GM12878 (cell line): ENCODE measurements around the gene CAMK2N2. TPM values are rescaled to one million over a fixed set of nuclear protein-coding genes. Genes with fewer than 3 reads are reported as not detected.

Experiments used
- ATAC-seq: fragments of 200-7000 bp; cut with Tn5 transposase; 3 replicates; pipeline ENCODE4 v1.9.1; 2020; ENCODE audit warnings: mild to moderate bottlenecking, moderate library complexity
- BruUV-seq: library from RNA; stranded (reverse); fragments of 400-500 nt; replicated peaks from 2 replicates; lab custom pipeline; 2021; lab: Mats Ljungman, UMichigan
- CTCF ChIA-PET: fragments of 300-600 bp; sonication (Branson Sonifier 250); formaldehyde crosslinking; extraction: SDS; loops from one replicate; lab custom pipeline; 2021; ENCODE audit warnings: inconsistent platforms; lab: Yijun Ruan, JAX
- POLR2A ChIA-PET: fragments of 350-600 bp; formaldehyde crosslinking; extraction: SDS; loops from one replicate; lab custom pipeline; 2021; ENCODE audit warnings: inconsistent platforms; lab: Charles Lee
- RAD21 ChIA-PET: fragments of 300-600 bp; sonication (Branson Sonifier 250); formaldehyde crosslinking; loops from one replicate; lab custom pipeline; 2023; ENCODE audit warnings: antibody characterized with exemption; ENCODE audit not compliant: unreplicated experiment; lab: Charles Lee
- SMC1A ChIA-PET: fragments of 300-600 bp; sonication (Branson Sonifier 250); formaldehyde crosslinking; loops from one replicate; lab custom pipeline; 2023; ENCODE audit not compliant: unreplicated experiment, uncharacterized antibody; lab: Charles Lee
- DNase-seq: peaks from one replicate; pipeline ENCODE4 v3.0.0-alpha.2; 2011; ENCODE audit warnings: low read depth, low spot score
- FAIRE-seq: peaks from 3 replicates; lab custom pipeline; 2011; peaks lifted over from hg19 to GRCh38; lab: Jason Lieb, UNC
- H2AFZ ChIP-seq: 2 replicates; pipeline ENCODE4 v1.6.0; 2011; ENCODE audit warnings: low read depth, low read length, control low read depth; ENCODE audit not compliant: control insufficient read depth
- H3K27ac ChIP-seq: 2 replicates; pipeline ENCODE4 v1.5.1; 2011; ENCODE audit warnings: control low read depth; ENCODE audit not compliant: control insufficient read depth, insufficient read depth
- H3K27me3 ChIP-seq, 2 experiments: replicated peaks in 1 of 2; 2 replicates each; pipeline versions ENCODE4 v1.6.0 to v1.6.1; 2011; ENCODE audit warnings: low read length in 1 of 2; ENCODE audit not compliant: control insufficient read depth in 2 of 2, insufficient read depth in 2 of 2
- H3K36me3 ChIP-seq, 2 experiments: 2 replicates each; pipeline ENCODE4 v1.5.1; 2011; ENCODE audit warnings: low read length in 1 of 2; ENCODE audit not compliant: control insufficient read depth in 2 of 2, insufficient read depth in 2 of 2
- H3K4me1 ChIP-seq: 2 replicates; pipeline ENCODE4 v1.6.1; 2011; ENCODE audit warnings: mild to moderate bottlenecking, low read length, moderate library complexity, mixed read lengths; ENCODE audit not compliant: control insufficient read depth, insufficient read depth
- H3K4me2 ChIP-seq: 2 replicates; pipeline ENCODE4 v1.6.0; 2011; ENCODE audit warnings: control low read depth; ENCODE audit not compliant: control insufficient read depth, insufficient read depth
- H3K4me3 ChIP-seq: fragments of 200-600 bp; sonication (generic); 2 replicates; pipeline ENCODE4 v1.5.1; 2016
- H3K79me2 ChIP-seq: 2 replicates; pipeline ENCODE4 v1.6.0; 2011; ENCODE audit warnings: low read length; ENCODE audit not compliant: control insufficient read depth, insufficient read depth
- H3K9ac ChIP-seq: 2 replicates; pipeline ENCODE4 v1.8.0; 2011; ENCODE audit warnings: low read length, control low read depth, mixed read lengths; ENCODE audit not compliant: control insufficient read depth, insufficient read depth
- H3K9me3 ChIP-seq: replicated peaks from 3 replicates; pipeline ENCODE4 v1.5.1; 2011; ENCODE audit warnings: mild to moderate bottlenecking, low read length; ENCODE audit not compliant: control insufficient read depth, insufficient read depth
- H4K20me1 ChIP-seq: 2 replicates; pipeline ENCODE4 v1.6.0; 2011; ENCODE audit not compliant: control insufficient read depth, insufficient read depth
- BCL11A ChIP-seq: IDR thresholded peaks from 2 replicates; pipeline ENCODE4 v1.6.1; 2011; ENCODE audit warnings: low read depth, low read length
- CREM ChIP-seq: IDR thresholded peaks from 2 replicates; pipeline ENCODE4 v1.6.1; 2014; ENCODE audit warnings: antibody characterized with exemption, low read depth
- MAX ChIP-seq: IDR thresholded peaks from 2 replicates; pipeline ENCODE4 v1.6.1; 2012; ENCODE audit warnings: low read depth, low read length, improper control_type of control experiment
- NFYB ChIP-seq: IDR thresholded peaks from 2 replicates; pipeline ENCODE4 v1.6.1; 2011; ENCODE audit warnings: low read depth, mild to moderate bottlenecking, low read length, improper control_type of control experiment, moderate library complexity; ENCODE audit not compliant: insufficient read depth
- REST ChIP-seq: IDR thresholded peaks from 2 replicates; pipeline ENCODE4 v1.6.1; 2012; ENCODE audit warnings: mild to moderate bottlenecking, low read depth, low read length
- ZSCAN29 ChIP-seq: fragments of 450-650 bp; IDR thresholded peaks from 2 replicates; pipeline ENCODE4 v1.6.1; 2017; ENCODE audit warnings: mild to moderate bottlenecking, moderate library complexity
- WGBS: methylation state at CpG from one replicate; pipeline ENCODE4 v1.1.6; 2016; ENCODE audit warnings: low lambda C conversion rate; ENCODE audit not compliant: insufficient replicate concordance, insufficient coverage; ENCODE audit errors: missing lambda C conversion rate; 5-methylcytosine and 5-hydroxymethylcytosine counted together
- in situ Hi-C: fragments of 300-500 bp; cut with MboI; formaldehyde crosslinking; loops from 9 replicates; pipeline ENCODE4 v1.14.3; 2018; ENCODE audit warnings: mixed read lengths
- intact Hi-C: fragments of 100-400 bp; cut with micrococcal nuclease; formaldehyde crosslinking; loops from one replicate; pipeline ENCODE4 v1.14.2; 2022; ENCODE audit not compliant: unreplicated experiment
- polyA plus RNA-seq, 11 experiments: library from polyadenylated mRNA; depleted of rRNA in 4 of 11; unstranded in 6 of 11; stranded (reverse) in 5 of 11; fragments of >200 nt; fragmentation: Nextera tagmentation in 4 of 11; fragmentation: Illumina TruSeq in 1 of 11; extraction: Ambion mirVana in 4 of 11; extraction: Trizol in 1 of 11; gene quantifications; 1 replicate in 1 of 11; 2 replicates in 10 of 11; pipeline versions ENCODE4 v1.2.1 to v1.2.3, GENCODE V29; 2011 to 2016; ENCODE audit warnings: inconsistent platforms in 2 of 11, missing spikeins in 2 of 11, low read depth in 1 of 11
- total RNA-seq, 4 experiments: library from RNA; depleted of rRNA in 3 of 4; stranded (reverse); fragments of >200 nt in 3 of 4; fragmentation: Illumina TruSeq in 1 of 4; extraction: Trizol in 1 of 4; gene quantifications; 2 replicates each; pipeline versions ENCODE4 v1.2.1 to v1.2.3, GENCODE V29; 2013 to 2021

CAMK2N2 gene
- total and polyA plus RNA-seq, 10 of the 15 experiments (the other 5 are each of a cell fraction or from before 2014, with no cell fraction given) = 0.06 to 1.4 (median 0.45) TPM; not detected in 1

- in situ Hi-C loops = no loop called here
- RAD21 ChIA-PET = no interaction called here
- Histone ChIP-seq H3K4me2 (no peak overlapping the region), H3K27ac (no peak overlapping the region), H3K36me3 (no peaks in the 10 kb centered on the region), H2AFZ (no peak overlapping the region), H3K9ac (no peak overlapping the region), H3K79me2 (no peaks in the 10 kb centered on the region)
- CTCF ChIA-PET = interaction anchor here (1.0 kb wide), 1 partner anchor 57 kb away, joined by 3 read pairs; no protein-coding TSS in a partner anchor
- 65% methylated on average over 3 of the region's 3 CpGs for WGBS
- ATAC-seq = no peak
- SMC1A ChIA-PET = no interaction called here
- TF ChIP-seq ZSCAN29 = no peak
- no peak for TF ChIP-seq MAX
- no peak for TF ChIP-seq CREM
- TF ChIP-seq NFYB = no peak
- TF ChIP-seq BCL11A = no peak
- TF ChIP-seq REST = no peak
- TF ChIP-seq, all 136 proteins: peak for 0
- H3K4me3 ChIP-seq = no peak overlapping the region
- no TSS peak for BruUV-seq
- no peaks in the 10 kb centered on the region for H4K20me1 ChIP-seq
- FAIRE-seq (no peak), DNase-seq (no peak)
- POLR2A ChIA-PET = no interaction called here
- intact Hi-C loops = no loop called here
- H3K9me3 ChIP-seq = no peaks in the 10 kb centered on the region
- peaks cover 16 to 18% of the 10 kb centered on the region in 2 experiments for H3K27me3 ChIP-seq
- no peaks in the 10 kb centered on the region for H3K4me1 ChIP-seq
Observed at GRCh38 chr3:184231671-184232070, 29.7 kb downstream of the CAMK2N2 start.
